Measurements from ENCODE around the gene GUCY2C.
"Not testable (repeated sequence)": the region's sequence is repeated elsewhere in the genome, so short reads cannot be mapped to it uniquely, and the experiment has no call there.

Gene GUCY2C

GRCh38 chr12:14696265-14696741 is at the start of gene GUCY2C:
Gene GUCY2C, minus strand, starts transcription at chr12:14696599. Its CDS starts 151 bp downstream, at chr12:14696448.
- Mint-ChIP-seq H3K4me1 (ENCODE audit: low read depth) (no peaks in the 10 kb centered on the region), H3K27ac (no peak within 1 kb of the TSS), H3K36me3 (ENCODE audit: low read depth) (no peaks in the 10 kb centered on the region), H3K27me3 (peaks cover 4% of the 10 kb centered on the region), H3K9me3 (no peaks in the 10 kb centered on the region), H3K4me3 (no peak within 1 kb of the TSS)

- no peak overlapping the region for H3K4me3 Mint-ChIP-seq
- H3K36me3 Mint-ChIP-seq (ENCODE audit: low read depth) = peaks cover 37% of the 10 kb centered on the region
- peaks cover 20% of the 10 kb centered on the region for H3K9me3 Mint-ChIP-seq
- H3K27me3 Mint-ChIP-seq = no peaks in the 10 kb centered on the region
- H3K4me1 Mint-ChIP-seq (ENCODE audit: low read depth) = peaks cover 6% of the 10 kb centered on the region
- no peak overlapping the region for H3K27ac Mint-ChIP-seq
Observed at GRCh38 chr12:14743061-14743460, 46.7 kb upstream of the GUCY2C start.

GRCh38 chr12:14741942-14742341 is 45.5 kb upstream of the GUCY2C start:
- Mint-ChIP-seq H3K4me1 (ENCODE audit: low read depth) (peaks cover 3% of the 10 kb centered on the region), H3K4me3 (no peak overlapping the region), H3K9me3 (peaks cover 15% of the 10 kb centered on the region), H3K36me3 (ENCODE audit: low read depth) (peaks cover 26% of the 10 kb centered on the region), H3K27ac (no peak overlapping the region), H3K27me3 (no peaks in the 10 kb centered on the region)

GRCh38 chr12:14741153-14741552 is 44.8 kb upstream of the GUCY2C start:
- peaks cover 14% of the 10 kb centered on the region for H3K9me3 Mint-ChIP-seq
- peaks cover 3% of the 10 kb centered on the region for H3K4me1 Mint-ChIP-seq (ENCODE audit: low read depth)
- H3K4me3 Mint-ChIP-seq = no peak overlapping the region
- H3K27me3 Mint-ChIP-seq = no peaks in the 10 kb centered on the region
- peaks cover 18% of the 10 kb centered on the region for H3K36me3 Mint-ChIP-seq (ENCODE audit: low read depth)
- no peak overlapping the region for H3K27ac Mint-ChIP-seq

GRCh38 chr12:14736441-14736840 is 40.0 kb upstream of the GUCY2C start:
- H3K36me3 Mint-ChIP-seq (ENCODE audit: low read depth); H3K27ac Mint-ChIP-seq; H3K27me3 Mint-ChIP-seq; H3K9me3 Mint-ChIP-seq; H3K4me1 Mint-ChIP-seq (ENCODE audit: low read depth); H3K4me3 Mint-ChIP-seq: not testable (repeated sequence)

GRCh38 chr12:14731821-14732220 is 35.4 kb upstream of the GUCY2C start:
- Mint-ChIP-seq H3K27me3 (peaks cover 11% of the 10 kb centered on the region), H3K36me3 (ENCODE audit: low read depth) (no peaks in the 10 kb centered on the region), H3K9me3 (peaks cover 9% of the 10 kb centered on the region), H3K27ac (no peak overlapping the region), H3K4me3 (no peak overlapping the region), H3K4me1 (ENCODE audit: low read depth) (no peaks in the 10 kb centered on the region)

- H3K27ac Mint-ChIP-seq = no peak overlapping the region
- no peak overlapping the region for H3K4me3 Mint-ChIP-seq
- H3K36me3 Mint-ChIP-seq (ENCODE audit: low read depth) = no peaks in the 10 kb centered on the region
- H3K27me3 Mint-ChIP-seq = peaks cover 11% of the 10 kb centered on the region
- H3K9me3 Mint-ChIP-seq = peaks cover 12% of the 10 kb centered on the region
- no peaks in the 10 kb centered on the region for H3K4me1 Mint-ChIP-seq (ENCODE audit: low read depth)
Observed at GRCh38 chr12:14729586-14729985, 33.2 kb upstream of the GUCY2C start.

- H3K4me1 Mint-ChIP-seq (ENCODE audit: low read depth) = no peaks in the 10 kb centered on the region
- peaks cover 11% of the 10 kb centered on the region for H3K27me3 Mint-ChIP-seq
- no peak overlapping the region for H3K4me3 Mint-ChIP-seq
Observed at GRCh38 chr12:14723763-14724162, 27.4 kb upstream of the GUCY2C start.

GRCh38 chr12:14716848-14717444 is 20.5 kb upstream of the GUCY2C start:
- H3K36me3 Mint-ChIP-seq (ENCODE audit: low read depth) = no peaks in the 10 kb centered on the region
- no peaks in the 10 kb centered on the region for H3K9me3 Mint-ChIP-seq
- H3K4me3 Mint-ChIP-seq = no peak overlapping the region
- H3K4me1 Mint-ChIP-seq (ENCODE audit: low read depth) = no peaks in the 10 kb centered on the region
- no peak overlapping the region for H3K27ac Mint-ChIP-seq
- H3K27me3 Mint-ChIP-seq = peaks cover 7% of the 10 kb centered on the region

More at GRCh38 chr12:14723763-14724162, 27.4 kb upstream of the GUCY2C start:
- no peak overlapping the region for H3K27ac Mint-ChIP-seq
- peaks cover 4% of the 10 kb centered on the region for H3K9me3 Mint-ChIP-seq
- H3K36me3 Mint-ChIP-seq (ENCODE audit: low read depth) = no peaks in the 10 kb centered on the region

- Mint-ChIP-seq H3K27ac (no peak overlapping the region), H3K4me1 (ENCODE audit: low read depth) (no peaks in the 10 kb centered on the region), H3K9me3 (no peaks in the 10 kb centered on the region), H3K36me3 (ENCODE audit: low read depth) (no peaks in the 10 kb centered on the region), H3K4me3 (no peak overlapping the region), H3K27me3 (peaks cover 13% of the 10 kb centered on the region)
Observed at GRCh38 chr12:14714437-14714836, 18.0 kb upstream of the GUCY2C start.

- Mint-ChIP-seq H3K9me3 (no peaks in the 10 kb centered on the region), H3K4me3 (no peak overlapping the region), H3K36me3 (ENCODE audit: low read depth) (no peaks in the 10 kb centered on the region), H3K27me3 (peaks cover 32% of the 10 kb centered on the region), H3K27ac (no peak overlapping the region), H3K4me1 (ENCODE audit: low read depth) (no peaks in the 10 kb centered on the region)
Observed at GRCh38 chr12:14710632-14711320, 14.4 kb upstream of the GUCY2C start.

GRCh38 chr12:14701809-14702568 is 5.6 kb upstream of the GUCY2C start:
- Mint-ChIP-seq H3K4me3 (no peak overlapping the region), H3K36me3 (ENCODE audit: low read depth) (no peaks in the 10 kb centered on the region), H3K27ac (no peak overlapping the region), H3K9me3 (no peaks in the 10 kb centered on the region), H3K4me1 (ENCODE audit: low read depth) (no peaks in the 10 kb centered on the region), H3K27me3 (peaks cover 6% of the 10 kb centered on the region)

- no peaks in the 10 kb centered on the region for H3K9me3 Mint-ChIP-seq
- no peaks in the 10 kb centered on the region for H3K4me1 Mint-ChIP-seq (ENCODE audit: low read depth)
- no peaks in the 10 kb centered on the region for H3K36me3 Mint-ChIP-seq (ENCODE audit: low read depth)
- H3K27ac Mint-ChIP-seq = no peak overlapping the region
- H3K4me3 Mint-ChIP-seq = no peak overlapping the region
- peaks cover 4% of the 10 kb centered on the region for H3K27me3 Mint-ChIP-seq
Observed at GRCh38 chr12:14700935-14701334, 4.5 kb upstream of the GUCY2C start.

- Mint-ChIP-seq H3K4me3 (no peak overlapping the region), H3K27ac (no peak overlapping the region), H3K4me1 (ENCODE audit: low read depth) (no peaks in the 10 kb centered on the region), H3K9me3 (no peaks in the 10 kb centered on the region), H3K27me3 (peaks cover 4% of the 10 kb centered on the region), H3K36me3 (ENCODE audit: low read depth) (no peaks in the 10 kb centered on the region)
Observed at GRCh38 chr12:14699923-14700322, 3.5 kb upstream of the GUCY2C start.

- Mint-ChIP-seq H3K4me1 (ENCODE audit: low read depth) (no peaks in the 10 kb centered on the region), H3K27ac (no peak overlapping the region), H3K4me3 (no peak overlapping the region), H3K36me3 (ENCODE audit: low read depth) (no peaks in the 10 kb centered on the region), H3K27me3 (peaks cover 4% of the 10 kb centered on the region), H3K9me3 (no peaks in the 10 kb centered on the region)
Observed at GRCh38 chr12:14698555-14698954, 2.2 kb upstream of the GUCY2C start.

All from stimulated activated naive CD8-positive, alpha-beta T cell treated with anti-CD3 and anti-CD28 coated beads, Interleukin-15, Interleukin-2, amounts not matched to agents 100 ng/mL and 50 ng/mL, for 24 hours (primary cell).